ENCODE data around the gene PTPRD.

PTPRD gene

GRCh38 chr9:9913276-9913832 lies 699.4 kb downstream of the PTPRD start:
- H3K9me3 ChIP-seq (ENCODE audit: control insufficient read depth in 2 of 2, low read length in 2 of 2) = peaks cover 0 to 8% of the 10 kb centered on the region in 2 donors
- H3K27me3 ChIP-seq (ENCODE audit: control insufficient read depth in 1 of 2, insufficient read depth in 2 of 2, low read length in 2 of 2) = no peaks in the 10 kb centered on the region
- no peak overlapping the region for H3K4me3 ChIP-seq (ENCODE audit: low read length in 2 of 2)
- no peak overlapping the region for H3K9ac ChIP-seq (ENCODE audit: low read length in 2 of 2)
- H3K4me1 ChIP-seq (ENCODE audit: control insufficient read depth, insufficient read depth, low read length) = no peaks in the 10 kb centered on the region
- H3K27ac ChIP-seq (ENCODE audit: low read length) = no peak overlapping the region
- no peaks in the 10 kb centered on the region for H3K36me3 ChIP-seq (ENCODE audit: control insufficient read depth in 2 of 2, insufficient read depth in 2 of 2, low read length in 2 of 2)

- H3K4me1 ChIP-seq (ENCODE audit: control insufficient read depth, insufficient read depth, low read length) = no peaks in the 10 kb centered on the region
- H3K36me3 ChIP-seq (ENCODE audit: control insufficient read depth in 2 of 2, insufficient read depth in 2 of 2, low read length in 2 of 2) = no peaks in the 10 kb centered on the region
- no peaks in the 10 kb centered on the region for H3K27me3 ChIP-seq (ENCODE audit: control insufficient read depth in 1 of 2, insufficient read depth in 2 of 2, low read length in 2 of 2)
- H3K27ac ChIP-seq (ENCODE audit: low read length) = no peak overlapping the region
- H3K9me3 ChIP-seq (ENCODE audit: control insufficient read depth in 2 of 2, low read length in 2 of 2) = peaks cover 0 to 8% of the 10 kb centered on the region in 2 donors
- no peak overlapping the region for H3K4me3 ChIP-seq (ENCODE audit: low read length in 2 of 2)
- H3K9ac ChIP-seq (ENCODE audit: low read length in 2 of 2) = no peak overlapping the region
These were observed 700.3 kb downstream of the PTPRD start for GRCh38 chr9:9912459-9912858.

GRCh38 chr9:9905736-9906135 lies 707.1 kb downstream of the PTPRD start:
- H3K27me3 ChIP-seq (ENCODE audit: control insufficient read depth in 1 of 2, insufficient read depth in 2 of 2, low read length in 2 of 2) = no peaks in the 10 kb centered on the region
- no peaks in the 10 kb centered on the region for H3K36me3 ChIP-seq (ENCODE audit: control insufficient read depth in 2 of 2, insufficient read depth in 2 of 2, low read length in 2 of 2)
- H3K27ac ChIP-seq (ENCODE audit: low read length) = no peak overlapping the region
- no peaks in the 10 kb centered on the region for H3K4me1 ChIP-seq (ENCODE audit: control insufficient read depth, insufficient read depth, low read length)
- no peaks in the 10 kb centered on the region for H3K9me3 ChIP-seq (ENCODE audit: control insufficient read depth in 2 of 2, low read length in 2 of 2)
- H3K9ac ChIP-seq (ENCODE audit: low read length in 2 of 2) = no peak overlapping the region
- H3K4me3 ChIP-seq (ENCODE audit: low read length in 2 of 2) = no peak overlapping the region

- Histone ChIP-seq H3K36me3 (ENCODE audit: control insufficient read depth in 2 of 2, insufficient read depth in 2 of 2, low read length in 2 of 2) (no peaks in the 10 kb centered on the region), H3K9ac (ENCODE audit: low read length in 2 of 2) (no peak overlapping the region), H3K9me3 (ENCODE audit: control insufficient read depth in 2 of 2, low read length in 2 of 2) (no peaks in the 10 kb centered on the region), H3K27me3 (ENCODE audit: control insufficient read depth in 1 of 2, insufficient read depth in 2 of 2, low read length in 2 of 2) (no peaks in the 10 kb centered on the region), H3K4me3 (ENCODE audit: low read length in 2 of 2) (no peak overlapping the region), H3K4me1 (ENCODE audit: control insufficient read depth, insufficient read depth, low read length) (no peaks in the 10 kb centered on the region), H3K27ac (ENCODE audit: low read length) (no peak overlapping the region)
These were observed 708.8 kb downstream of the PTPRD start for GRCh38 chr9:9904041-9904440.

- Histone ChIP-seq H3K9ac (ENCODE audit: low read length in 2 of 2) (no peak overlapping the region), H3K4me1 (ENCODE audit: control insufficient read depth, insufficient read depth, low read length) (no peaks in the 10 kb centered on the region), H3K4me3 (ENCODE audit: low read length in 2 of 2) (no peak overlapping the region), H3K27me3 (ENCODE audit: control insufficient read depth in 1 of 2, insufficient read depth in 2 of 2, low read length in 2 of 2) (no peaks in the 10 kb centered on the region), H3K9me3 (ENCODE audit: control insufficient read depth in 2 of 2, low read length in 2 of 2) (no peaks in the 10 kb centered on the region), H3K27ac (ENCODE audit: low read length) (no peak overlapping the region), H3K36me3 (ENCODE audit: control insufficient read depth in 2 of 2, insufficient read depth in 2 of 2, low read length in 2 of 2) (no peaks in the 10 kb centered on the region)
These were observed 711.2 kb downstream of the PTPRD start for GRCh38 chr9:9901624-9902023.

- Histone ChIP-seq H3K27ac (ENCODE audit: low read length) (no peak overlapping the region), H3K4me1 (ENCODE audit: control insufficient read depth, insufficient read depth, low read length) (no peaks in the 10 kb centered on the region), H3K9me3 (ENCODE audit: control insufficient read depth in 2 of 2, low read length in 2 of 2) (no peaks in the 10 kb centered on the region), H3K36me3 (ENCODE audit: control insufficient read depth in 2 of 2, insufficient read depth in 2 of 2, low read length in 2 of 2) (no peaks in the 10 kb centered on the region), H3K27me3 (ENCODE audit: control insufficient read depth in 1 of 2, insufficient read depth in 2 of 2, low read length in 2 of 2) (no peaks in the 10 kb centered on the region), H3K4me3 (ENCODE audit: low read length in 2 of 2) (no peak overlapping the region), H3K9ac (ENCODE audit: low read length in 2 of 2) (no peak overlapping the region)
These were observed 719.0 kb downstream of the PTPRD start for GRCh38 chr9:9893837-9894236.

GRCh38 chr9:9892217-9892616 lies 720.6 kb downstream of the PTPRD start:
- H3K9me3 ChIP-seq (ENCODE audit: control insufficient read depth in 2 of 2, low read length in 2 of 2) = no peaks in the 10 kb centered on the region
- no peaks in the 10 kb centered on the region for H3K36me3 ChIP-seq (ENCODE audit: control insufficient read depth in 2 of 2, insufficient read depth in 2 of 2, low read length in 2 of 2)
- no peak overlapping the region for H3K27ac ChIP-seq (ENCODE audit: low read length)
- no peaks in the 10 kb centered on the region for H3K4me1 ChIP-seq (ENCODE audit: control insufficient read depth, insufficient read depth, low read length)
- no peak overlapping the region for H3K9ac ChIP-seq (ENCODE audit: low read length in 2 of 2)
- H3K27me3 ChIP-seq (ENCODE audit: control insufficient read depth in 1 of 2, insufficient read depth in 2 of 2, low read length in 2 of 2) = no peaks in the 10 kb centered on the region
- H3K4me3 ChIP-seq (ENCODE audit: low read length in 2 of 2) = no peak overlapping the region

GRCh38 chr9:9881692-9882091 lies 731.1 kb downstream of the PTPRD start:
- no peaks in the 10 kb centered on the region for H3K4me1 ChIP-seq (ENCODE audit: control insufficient read depth, insufficient read depth, low read length)
- no peak overlapping the region for H3K4me3 ChIP-seq (ENCODE audit: low read length in 2 of 2)

GRCh38 chr9:9874270-9874669 lies 738.5 kb downstream of the PTPRD start:
- no peaks in the 10 kb centered on the region for H3K36me3 ChIP-seq (ENCODE audit: control insufficient read depth in 2 of 2, insufficient read depth in 2 of 2, low read length in 2 of 2)
- no peaks in the 10 kb centered on the region for H3K4me1 ChIP-seq (ENCODE audit: control insufficient read depth, insufficient read depth, low read length)
- no peak overlapping the region for H3K9ac ChIP-seq (ENCODE audit: low read length in 2 of 2)
- H3K27ac ChIP-seq (ENCODE audit: low read length) = no peak overlapping the region
- H3K27me3 ChIP-seq (ENCODE audit: control insufficient read depth in 1 of 2, insufficient read depth in 2 of 2, low read length in 2 of 2) = no peaks in the 10 kb centered on the region
- H3K4me3 ChIP-seq (ENCODE audit: low read length in 2 of 2) = no peak overlapping the region
- no peaks in the 10 kb centered on the region for H3K9me3 ChIP-seq (ENCODE audit: control insufficient read depth in 2 of 2, low read length in 2 of 2)

More at GRCh38 chr9:9881692-9882091, 731.1 kb downstream of the PTPRD start:
- no peak overlapping the region for H3K27ac ChIP-seq (ENCODE audit: low read length)
- no peaks in the 10 kb centered on the region for H3K27me3 ChIP-seq (ENCODE audit: control insufficient read depth in 1 of 2, insufficient read depth in 2 of 2, low read length in 2 of 2)
- no peaks in the 10 kb centered on the region for H3K9me3 ChIP-seq (ENCODE audit: control insufficient read depth in 2 of 2, low read length in 2 of 2)
- H3K9ac ChIP-seq (ENCODE audit: low read length in 2 of 2) = no peak overlapping the region
- H3K36me3 ChIP-seq (ENCODE audit: control insufficient read depth in 2 of 2, insufficient read depth in 2 of 2, low read length in 2 of 2) = no peaks in the 10 kb centered on the region

GRCh38 chr9:9862235-9862810 lies 750.5 kb downstream of the PTPRD start:
- Histone ChIP-seq H3K9me3 (ENCODE audit: control insufficient read depth in 2 of 2, low read length in 2 of 2) (no peaks in the 10 kb centered on the region), H3K9ac (ENCODE audit: low read length in 2 of 2) (no peak overlapping the region)

GRCh38 chr9:9855177-9856078 lies 757.4 kb downstream of the PTPRD start:
- Histone ChIP-seq H3K4me3 (ENCODE audit: low read length in 2 of 2) (no peak overlapping the region), H3K9ac (ENCODE audit: low read length in 2 of 2) (no peak overlapping the region), H3K27me3 (ENCODE audit: control insufficient read depth in 1 of 2, insufficient read depth in 2 of 2, low read length in 2 of 2) (no peaks in the 10 kb centered on the region), H3K4me1 (ENCODE audit: control insufficient read depth, insufficient read depth, low read length) (no peaks in the 10 kb centered on the region), H3K9me3 (ENCODE audit: control insufficient read depth in 2 of 2, low read length in 2 of 2) (no peaks in the 10 kb centered on the region), H3K36me3 (ENCODE audit: control insufficient read depth in 2 of 2, insufficient read depth in 2 of 2, low read length in 2 of 2) (no peaks in the 10 kb centered on the region), H3K27ac (ENCODE audit: low read length) (no peak overlapping the region)

More at GRCh38 chr9:9862235-9862810, 750.5 kb downstream of the PTPRD start:
- H3K4me1 ChIP-seq (ENCODE audit: control insufficient read depth, insufficient read depth, low read length) = no peaks in the 10 kb centered on the region
- H3K36me3 ChIP-seq (ENCODE audit: control insufficient read depth in 2 of 2, insufficient read depth in 2 of 2, low read length in 2 of 2) = no peaks in the 10 kb centered on the region
- H3K27me3 ChIP-seq (ENCODE audit: control insufficient read depth in 1 of 2, insufficient read depth in 2 of 2, low read length in 2 of 2) = no peaks in the 10 kb centered on the region
- no peak overlapping the region for H3K4me3 ChIP-seq (ENCODE audit: low read length in 2 of 2)
- no peak overlapping the region for H3K27ac ChIP-seq (ENCODE audit: low read length)
